ENCODE data around the gene KTN1. TPM values are rescaled to one million over a fixed set of nuclear protein-coding genes. Genes with fewer than 3 reads are reported as not detected.

KTN1 gene
- total RNA-seq, 2 donors from 2014 or later = 149 to 264 TPM

DNA sequence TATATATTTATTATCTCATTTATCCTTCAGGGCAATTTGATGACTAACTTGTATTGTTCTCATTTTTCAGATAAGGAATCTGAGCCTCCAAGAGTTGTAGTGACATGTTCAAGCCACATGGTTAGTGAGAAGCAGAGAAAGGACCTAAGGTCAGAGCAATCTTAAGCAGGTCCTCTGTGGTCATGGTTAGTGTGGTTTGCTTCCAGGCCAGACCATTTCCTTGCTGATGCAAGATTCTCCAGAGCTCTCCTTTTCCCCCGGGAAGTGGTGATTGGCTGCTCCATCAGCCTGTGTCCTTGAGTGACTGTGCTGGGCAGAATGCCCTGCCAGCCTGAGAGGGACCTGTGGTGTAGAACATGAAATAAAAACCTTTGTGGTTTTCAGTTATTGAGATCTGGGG lies 141.3 kb downstream of the KTN1 start:
- DNase-seq = no peak
- intact Hi-C loops (cut with DNase I) = no loop called here

DNA sequence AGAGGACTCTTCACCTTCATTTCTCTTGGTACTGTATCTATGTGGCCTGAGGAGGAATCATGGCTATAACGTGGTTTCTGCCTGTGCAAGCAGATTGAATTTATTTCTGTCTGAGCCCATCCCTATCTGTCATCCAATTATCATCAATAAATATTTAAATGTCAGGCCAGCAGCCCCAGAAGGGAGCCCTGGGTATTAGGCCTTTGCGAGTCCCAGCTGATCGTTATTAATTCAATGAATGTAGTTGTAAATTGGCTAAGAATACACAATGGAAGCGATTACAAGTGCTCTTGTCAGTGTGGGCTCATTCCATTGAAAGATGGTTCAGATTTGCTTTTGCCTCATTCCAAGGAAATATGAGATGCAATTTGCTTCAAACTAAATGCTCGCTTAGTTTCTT lies 142.0 kb downstream of the KTN1 start:
- Histone ChIP-seq H3K9ac (ENCODE audit: low read depth in 2 of 2, low read length in 2 of 2) (no peak overlapping the region), H3K4me1 (no peaks in the 10 kb centered on the region), H3K27me3 (no peaks in the 10 kb centered on the region), H3K27ac (no peak overlapping the region), H3K4me3 (no peak overlapping the region), H3K36me3 (no peaks in the 10 kb centered on the region), H3K9me3 (no peaks in the 10 kb centered on the region)
- no peak for TF ChIP-seq CTCF (IDR thresholded peaks at IDR 0.05)
- intact Hi-C loops (cut with DNase I) = no loop called here
- DNase-seq = no peak

More for the DNA sequence above, 141.3 kb downstream of the KTN1 start:
- H3K27ac ChIP-seq = no peak overlapping the region
- H3K4me3 ChIP-seq = no peak overlapping the region
- H3K9ac ChIP-seq (ENCODE audit: low read depth in 2 of 2, low read length in 2 of 2) = no peak overlapping the region
- H3K27me3 ChIP-seq = no peaks in the 10 kb centered on the region
- no peaks in the 10 kb centered on the region for H3K36me3 ChIP-seq
- TF ChIP-seq CTCF (IDR thresholded peaks at IDR 0.05) = no peak
- no peaks in the 10 kb centered on the region for H3K9me3 ChIP-seq
- H3K4me1 ChIP-seq = no peaks in the 10 kb centered on the region

DNA sequence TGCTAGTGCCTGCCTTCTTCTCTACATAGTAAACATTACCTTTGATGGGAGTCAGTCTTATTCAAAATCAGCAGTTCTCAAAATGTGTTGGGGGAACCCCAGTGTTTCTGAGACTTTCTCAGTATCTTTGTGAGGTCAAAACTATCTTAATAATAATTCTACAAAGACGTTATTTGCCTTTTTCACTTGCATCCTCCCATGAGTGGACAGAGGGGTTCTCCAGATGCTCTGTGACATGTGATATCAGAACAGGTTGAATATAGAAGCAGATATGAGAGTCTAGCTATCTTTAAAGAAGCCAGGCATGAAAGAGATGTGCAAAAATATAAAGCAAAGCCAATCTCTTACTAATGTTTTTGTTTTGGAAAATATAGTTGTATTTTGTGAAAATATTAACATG lies 144.7 kb downstream of the KTN1 start:
- no peaks in the 10 kb centered on the region for H3K36me3 ChIP-seq
- no peak overlapping the region for H3K9ac ChIP-seq (ENCODE audit: low read depth in 2 of 2, low read length in 2 of 2)
- H3K4me3 ChIP-seq = no peak overlapping the region
- no peaks in the 10 kb centered on the region for H3K9me3 ChIP-seq
- no peaks in the 10 kb centered on the region for H3K4me1 ChIP-seq
- no peak for TF ChIP-seq CTCF (IDR thresholded peaks at IDR 0.05)
- H3K27me3 ChIP-seq = no peaks in the 10 kb centered on the region
- DNase-seq = no peak
- intact Hi-C loops (cut with DNase I) = no loop called here
- no peak overlapping the region for H3K27ac ChIP-seq

- no peak overlapping the region for H3K4me3 ChIP-seq
These were observed 150.7 kb downstream of the KTN1 start for GRCh38 chr14:55730592-55731310.

DNA sequence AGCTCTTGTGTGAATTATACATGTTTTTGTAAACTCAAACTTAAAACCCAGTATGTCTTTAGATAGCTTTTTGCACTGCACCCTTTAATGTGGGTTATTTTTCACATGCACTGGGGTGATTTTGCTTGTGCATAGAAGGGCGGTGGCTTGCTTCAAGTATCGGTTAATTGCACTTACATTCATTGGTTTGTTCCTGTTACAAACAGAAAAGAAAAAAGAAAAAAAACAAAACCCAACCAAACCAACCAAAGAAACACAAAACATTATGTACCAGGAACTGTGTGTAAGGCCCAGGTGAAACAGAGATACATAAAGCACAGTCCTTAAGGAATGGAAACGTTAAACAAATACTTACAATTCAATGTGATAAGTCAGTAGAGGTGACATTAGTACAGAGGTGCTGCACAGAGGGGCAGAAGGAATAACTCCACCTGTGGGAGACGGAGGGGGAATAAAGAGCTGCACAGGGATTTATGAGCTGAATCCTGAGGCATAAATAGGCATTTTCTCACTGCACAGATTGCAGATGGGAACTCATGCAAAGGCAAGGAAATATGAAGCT lies 151.4 kb downstream of the KTN1 start:
- Histone ChIP-seq H3K27me3 (no peaks in the 10 kb centered on the region), H3K4me3 (no peak overlapping the region), H3K27ac (no peak overlapping the region), H3K36me3 (no peaks in the 10 kb centered on the region), H3K9ac (ENCODE audit: low read depth in 2 of 2, low read length in 2 of 2) (no peak overlapping the region), H3K4me1 (no peaks in the 10 kb centered on the region), H3K9me3 (no peaks in the 10 kb centered on the region)
- no peak for DNase-seq
- intact Hi-C loops (cut with DNase I) = no loop called here
- TF ChIP-seq CTCF (IDR thresholded peaks at IDR 0.05) = no peak

More at GRCh38 chr14:55730592-55731310, 150.7 kb downstream of the KTN1 start:
- intact Hi-C loops (cut with DNase I) = no loop called here
- H3K9ac ChIP-seq (ENCODE audit: low read depth in 2 of 2, low read length in 2 of 2) = no peak overlapping the region
- no peaks in the 10 kb centered on the region for H3K4me1 ChIP-seq
- H3K9me3 ChIP-seq = no peaks in the 10 kb centered on the region
- no peaks in the 10 kb centered on the region for H3K27me3 ChIP-seq
- no peak for DNase-seq
- no peaks in the 10 kb centered on the region for H3K36me3 ChIP-seq
- no peak for TF ChIP-seq CTCF (IDR thresholded peaks at IDR 0.05)
- no peak overlapping the region for H3K27ac ChIP-seq

All from colonic mucosa (tissue), 4 donors.